ENCODE measurements around the gene IL4R.

The IL4R gene

GRCh38 chr16:27326251-27326650, 12.5 kb downstream of the IL4R start:
- Histone ChIP-seq H3K4me2 (ENCODE audit: low read depth, low read length, poor library complexity, severe bottlenecking) (no peak overlapping the region), H4K20me1 (ENCODE audit: insufficient read depth, low read length, poor library complexity, severe bottlenecking) (no peaks in the 10 kb centered on the region), H3K36me3 (ENCODE audit: insufficient read depth, low read length) (no peaks in the 10 kb centered on the region), H3K79me2 (ENCODE audit: insufficient read depth, low read length) (no peaks in the 10 kb centered on the region), H3F3A (ENCODE audit: low read depth) (no peaks in the 10 kb centered on the region), H3K4me1 (ENCODE audit: insufficient read depth, low read length, poor library complexity, severe bottlenecking) (peaks cover 12% of the 10 kb centered on the region), H3K4me3 (ENCODE audit: low read length, poor library complexity, severe bottlenecking) (no peak overlapping the region), H2AFZ (ENCODE audit: low read length) (no peak overlapping the region), H3K9me2 (replicated peaks; ENCODE audit: low read depth, low read length) (no peaks in the 10 kb centered on the region), H3K9me3 (ENCODE audit: insufficient read depth, low read depth, low read length) (no peaks in the 10 kb centered on the region), H3K9ac (ENCODE audit: low read depth, low read length, poor library complexity, severe bottlenecking) (no peak overlapping the region), H3K27me3 (ENCODE audit: insufficient read depth, low read length, poor library complexity, severe bottlenecking) (no peaks in the 10 kb centered on the region)
- TF ChIP-seq CTCF (conservative IDR thresholded peaks at IDR 0.05; ENCODE audit: low read length), result no peak
- no peak for TF ChIP-seq EZH2phosphoT487 (IDR thresholded peaks at IDR 0.05; ENCODE audit: borderline replicate concordance)

GRCh38 chr16:27326738-27327585, 13.2 kb downstream of the IL4R start:
- H2AFZ ChIP-seq (ENCODE audit: low read length), result no peak overlapping the region

GRCh38 chr16:27327586-27327915, 13.8 kb downstream of the IL4R start:
- H3F3A ChIP-seq (ENCODE audit: low read depth), result no peaks in the 10 kb centered on the region
- H4K20me1 ChIP-seq (ENCODE audit: insufficient read depth, low read length, poor library complexity, severe bottlenecking), result no peaks in the 10 kb centered on the region
- no peaks in the 10 kb centered on the region for H3K27me3 ChIP-seq (ENCODE audit: insufficient read depth, low read length, poor library complexity, severe bottlenecking)
- H3K4me1 ChIP-seq (ENCODE audit: insufficient read depth, low read length, poor library complexity, severe bottlenecking), result peaks cover 12% of the 10 kb centered on the region
- TF ChIP-seq EZH2phosphoT487 (IDR thresholded peaks at IDR 0.05; ENCODE audit: borderline replicate concordance) (no peak), CTCF (conservative IDR thresholded peaks at IDR 0.05; ENCODE audit: low read length) (no peak)
- H3K79me2 ChIP-seq (ENCODE audit: insufficient read depth, low read length), result no peaks in the 10 kb centered on the region
- H2AFZ ChIP-seq (ENCODE audit: low read length), result no peak overlapping the region
- H3K9ac ChIP-seq (ENCODE audit: low read depth, low read length, poor library complexity, severe bottlenecking), result no peak overlapping the region
- no peaks in the 10 kb centered on the region for H3K36me3 ChIP-seq (ENCODE audit: insufficient read depth, low read length)
- no peaks in the 10 kb centered on the region; the same call in 1 of the 2 replicates for H3K9me3 ChIP-seq (ENCODE audit: insufficient read depth, low read depth, low read length)
- H3K9me2 ChIP-seq (replicated peaks; ENCODE audit: low read depth, low read length), result no peaks in the 10 kb centered on the region
- H3K4me3 ChIP-seq (ENCODE audit: low read length, poor library complexity, severe bottlenecking), result no peak overlapping the region
- H3K4me2 ChIP-seq (ENCODE audit: low read depth, low read length, poor library complexity, severe bottlenecking), result peak overlapping the region; percentile 36

More at GRCh38 chr16:27326738-27327585, 13.2 kb downstream of the IL4R start:
- H3K9ac ChIP-seq (ENCODE audit: low read depth, low read length, poor library complexity, severe bottlenecking), result no peak overlapping the region
- no peak overlapping the region for H3K4me3 ChIP-seq (ENCODE audit: low read length, poor library complexity, severe bottlenecking)
- TF ChIP-seq EZH2phosphoT487 (IDR thresholded peaks at IDR 0.05; ENCODE audit: borderline replicate concordance), result no peak
- TF ChIP-seq CTCF (conservative IDR thresholded peaks at IDR 0.05; ENCODE audit: low read length), result no peak
- no peaks in the 10 kb centered on the region for H4K20me1 ChIP-seq (ENCODE audit: insufficient read depth, low read length, poor library complexity, severe bottlenecking)
- no peaks in the 10 kb centered on the region for H3F3A ChIP-seq (ENCODE audit: low read depth)
- H3K79me2 ChIP-seq (ENCODE audit: insufficient read depth, low read length), result no peaks in the 10 kb centered on the region
- no peaks in the 10 kb centered on the region; the same call in 1 of the 2 replicates for H3K9me3 ChIP-seq (ENCODE audit: insufficient read depth, low read depth, low read length)
- no peaks in the 10 kb centered on the region for H3K9me2 ChIP-seq (replicated peaks; ENCODE audit: low read depth, low read length)
- H3K27me3 ChIP-seq (ENCODE audit: insufficient read depth, low read length, poor library complexity, severe bottlenecking), result no peaks in the 10 kb centered on the region
- peak overlapping the region; percentile 36 for H3K4me2 ChIP-seq (ENCODE audit: low read depth, low read length, poor library complexity, severe bottlenecking)
- no peaks in the 10 kb centered on the region for H3K36me3 ChIP-seq (ENCODE audit: insufficient read depth, low read length)
- H3K4me1 ChIP-seq (ENCODE audit: insufficient read depth, low read length, poor library complexity, severe bottlenecking), result peaks cover 12% of the 10 kb centered on the region

Measured in Loucy (cell line).